PFSK-1 (cell line): Measurements from ENCODE around the gene SARDH.

Experiments
- FOXP2 ChIP-seq: optimal IDR thresholded peaks from 2 replicates; pipeline ENCODE3; 2011; ENCODE audit warnings: borderline replicate concordance, control low read depth, inconsistent platforms; ENCODE audit not compliant: insufficient read depth; ENCODE audit errors: extremely low read length, extremely low read depth
- SIN3A ChIP-seq: IDR thresholded peaks from 2 replicates; pipeline ENCODE4 v1.6.1; 2012; ENCODE audit warnings: mild to moderate bottlenecking, low read length, moderate library complexity, borderline replicate concordance; ENCODE audit not compliant: insufficient read depth

- TF ChIP-seq FOXP2 (no peak), SIN3A (no peak)
Measured at GRCh38 chr9:133727277-133727875, 10.8 kb downstream of the SARDH start.
